Ishikawa (cell line): ENCODE data around the gene CCNK.

Source experiments
- CEBPB ChIP-seq: IDR thresholded peaks from 2 replicates; pipeline ENCODE4 v1.6.1; 2012
- CREB1 ChIP-seq: IDR thresholded peaks from 2 replicates; pipeline ENCODE4 v1.6.1; 2012; ENCODE audit warnings: low read depth
- EGR1 ChIP-seq: IDR thresholded peaks from 2 replicates; pipeline ENCODE4 v1.6.1; 2012
- EP300 ChIP-seq: IDR thresholded peaks from 2 replicates; pipeline ENCODE4 v1.6.1; 2012; ENCODE audit warnings: borderline replicate concordance
- FOXM1 ChIP-seq: IDR thresholded peaks from 2 replicates; pipeline ENCODE4 v1.6.1; 2012; ENCODE audit warnings: low read depth, borderline replicate concordance
- MAX ChIP-seq: IDR thresholded peaks from 2 replicates; pipeline ENCODE4 v1.6.1; 2012
- NFIC ChIP-seq: IDR thresholded peaks from 2 replicates; pipeline ENCODE4 v1.6.1; 2012
- RAD21 ChIP-seq: IDR thresholded peaks from 2 replicates; pipeline ENCODE4 v1.6.1; 2012; ENCODE audit warnings: low read depth
- TAF1 ChIP-seq: IDR thresholded peaks from 2 replicates; pipeline ENCODE4 v1.6.1; 2012; ENCODE audit warnings: low read depth, mild to moderate bottlenecking
- TCF12 ChIP-seq: IDR thresholded peaks from 2 replicates; pipeline ENCODE4 v1.6.1; 2012; ENCODE audit warnings: low read depth
- TEAD4 ChIP-seq: IDR thresholded peaks from 2 replicates; pipeline ENCODE4 v1.6.1; 2012
- YY1 ChIP-seq: IDR thresholded peaks from 2 replicates; pipeline ENCODE4 v1.6.1; 2012; ENCODE audit warnings: low read depth
- TF ChIP-seq, protein P1 (sequence below): IDR thresholded peaks from 2 replicates; pipeline ENCODE4 v1.6.1; 2012; ENCODE audit warnings: low read depth, mild to moderate bottlenecking
- TF ChIP-seq, protein P2 (sequence below): IDR thresholded peaks from 2 replicates; pipeline ENCODE4 v1.6.1; 2012

- TF ChIP-seq TAF1 (no peak), MAX (no peak), EP300 (no peak), YY1 (no peak), TEAD4 (no peak), TCF12 (no peak), FOXM1 (no peak), RAD21 (no peak), CREB1 (no peak), EGR1 (no peak), CEBPB (no peak), NFIC (no peak)
- TF ChIP-seq, protein P1, sequence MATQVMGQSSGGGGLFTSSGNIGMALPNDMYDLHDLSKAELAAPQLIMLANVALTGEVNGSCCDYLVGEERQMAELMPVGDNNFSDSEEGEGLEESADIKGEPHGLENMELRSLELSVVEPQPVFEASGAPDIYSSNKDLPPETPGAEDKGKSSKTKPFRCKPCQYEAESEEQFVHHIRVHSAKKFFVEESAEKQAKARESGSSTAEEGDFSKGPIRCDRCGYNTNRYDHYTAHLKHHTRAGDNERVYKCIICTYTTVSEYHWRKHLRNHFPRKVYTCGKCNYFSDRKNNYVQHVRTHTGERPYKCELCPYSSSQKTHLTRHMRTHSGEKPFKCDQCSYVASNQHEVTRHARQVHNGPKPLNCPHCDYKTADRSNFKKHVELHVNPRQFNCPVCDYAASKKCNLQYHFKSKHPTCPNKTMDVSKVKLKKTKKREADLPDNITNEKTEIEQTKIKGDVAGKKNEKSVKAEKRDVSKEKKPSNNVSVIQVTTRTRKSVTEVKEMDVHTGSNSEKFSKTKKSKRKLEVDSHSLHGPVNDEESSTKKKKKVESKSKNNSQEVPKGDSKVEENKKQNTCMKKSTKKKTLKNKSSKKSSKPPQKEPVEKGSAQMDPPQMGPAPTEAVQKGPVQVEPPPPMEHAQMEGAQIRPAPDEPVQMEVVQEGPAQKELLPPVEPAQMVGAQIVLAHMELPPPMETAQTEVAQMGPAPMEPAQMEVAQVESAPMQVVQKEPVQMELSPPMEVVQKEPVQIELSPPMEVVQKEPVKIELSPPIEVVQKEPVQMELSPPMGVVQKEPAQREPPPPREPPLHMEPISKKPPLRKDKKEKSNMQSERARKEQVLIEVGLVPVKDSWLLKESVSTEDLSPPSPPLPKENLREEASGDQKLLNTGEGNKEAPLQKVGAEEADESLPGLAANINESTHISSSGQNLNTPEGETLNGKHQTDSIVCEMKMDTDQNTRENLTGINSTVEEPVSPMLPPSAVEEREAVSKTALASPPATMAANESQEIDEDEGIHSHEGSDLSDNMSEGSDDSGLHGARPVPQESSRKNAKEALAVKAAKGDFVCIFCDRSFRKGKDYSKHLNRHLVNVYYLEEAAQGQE: no peak
- TF ChIP-seq, protein P2, sequence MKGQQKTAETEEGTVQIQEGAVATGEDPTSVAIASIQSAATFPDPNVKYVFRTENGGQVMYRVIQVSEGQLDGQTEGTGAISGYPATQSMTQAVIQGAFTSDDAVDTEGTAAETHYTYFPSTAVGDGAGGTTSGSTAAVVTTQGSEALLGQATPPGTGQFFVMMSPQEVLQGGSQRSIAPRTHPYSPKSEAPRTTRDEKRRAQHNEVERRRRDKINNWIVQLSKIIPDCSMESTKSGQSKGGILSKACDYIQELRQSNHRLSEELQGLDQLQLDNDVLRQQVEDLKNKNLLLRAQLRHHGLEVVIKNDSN: no peak
Observed at GRCh38 chr14:99543985-99544384, 62.8 kb downstream of the CCNK start.
